ENCODE measurements around the gene CHRNA4.

Gene CHRNA4

DNA sequence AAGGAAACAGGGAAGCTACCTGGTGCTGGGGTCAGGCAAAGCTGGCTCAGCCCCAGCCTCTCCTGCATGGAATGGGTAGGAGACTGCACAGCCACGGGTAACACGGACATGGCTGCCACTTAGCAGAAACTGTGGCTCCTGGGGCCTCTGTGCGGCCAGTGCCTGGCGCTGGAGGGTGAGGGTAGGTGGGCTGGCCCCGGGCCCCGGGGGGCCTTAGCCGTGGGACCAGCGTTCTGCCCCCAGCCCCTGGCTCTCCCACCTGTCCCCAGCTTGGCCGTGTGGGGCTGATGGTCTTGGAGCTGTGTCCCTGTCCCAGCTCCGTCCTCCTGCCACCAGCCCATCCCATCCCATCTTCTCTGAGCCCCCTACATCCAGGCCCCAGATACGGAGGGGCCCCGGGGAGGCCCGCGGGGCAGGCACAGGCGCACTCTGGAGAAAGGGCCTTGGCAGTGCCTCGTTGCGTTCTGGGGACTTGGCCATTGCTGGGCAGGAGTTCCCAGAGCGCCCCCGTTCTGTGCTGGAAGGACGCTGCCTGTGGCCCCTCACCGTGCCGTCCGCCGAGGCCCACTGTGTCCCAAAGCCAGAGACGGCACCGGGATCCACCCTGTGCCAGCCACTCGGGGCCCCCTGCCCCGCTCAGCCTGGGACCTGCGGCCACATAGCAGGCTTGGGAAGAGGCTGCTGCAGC, 12.2 kb downstream of the CHRNA4 start:
- Histone ChIP-seq H3K4me3 (ENCODE audit: low read depth in 1 of 2, low read length in 2 of 2) (no peak overlapping the region), H3K27me3 (ENCODE audit: insufficient read depth, low read length, poor library complexity) (no peaks in the 10 kb centered on the region), H3K79me2 (ENCODE audit: insufficient read depth, low read length) (no peaks in the 10 kb centered on the region), H2AFZ (ENCODE audit: low read depth, low read length) (no peak overlapping the region), H4K20me1 (ENCODE audit: insufficient read depth, low read length) (peaks cover 8% of the 10 kb centered on the region; the same call in 1 of the 2 replicates), H3K9me3 (ENCODE audit: insufficient read depth, low read length, severe bottlenecking) (peaks cover 3% of the 10 kb centered on the region), H3K4me1 (ENCODE audit: insufficient read depth, low read length) (no peaks in the 10 kb centered on the region), H3K9ac (ENCODE audit: low read depth, low read length) (no peak overlapping the region), H3K4me2 (ENCODE audit: insufficient read depth, low read length) (no peak overlapping the region), H3K27ac (ENCODE audit: low read length) (no peak overlapping the region), H3K36me3 (ENCODE audit: insufficient read depth, low read length) (no peaks in the 10 kb centered on the region)
- TF ChIP-seq, protein P1, sequence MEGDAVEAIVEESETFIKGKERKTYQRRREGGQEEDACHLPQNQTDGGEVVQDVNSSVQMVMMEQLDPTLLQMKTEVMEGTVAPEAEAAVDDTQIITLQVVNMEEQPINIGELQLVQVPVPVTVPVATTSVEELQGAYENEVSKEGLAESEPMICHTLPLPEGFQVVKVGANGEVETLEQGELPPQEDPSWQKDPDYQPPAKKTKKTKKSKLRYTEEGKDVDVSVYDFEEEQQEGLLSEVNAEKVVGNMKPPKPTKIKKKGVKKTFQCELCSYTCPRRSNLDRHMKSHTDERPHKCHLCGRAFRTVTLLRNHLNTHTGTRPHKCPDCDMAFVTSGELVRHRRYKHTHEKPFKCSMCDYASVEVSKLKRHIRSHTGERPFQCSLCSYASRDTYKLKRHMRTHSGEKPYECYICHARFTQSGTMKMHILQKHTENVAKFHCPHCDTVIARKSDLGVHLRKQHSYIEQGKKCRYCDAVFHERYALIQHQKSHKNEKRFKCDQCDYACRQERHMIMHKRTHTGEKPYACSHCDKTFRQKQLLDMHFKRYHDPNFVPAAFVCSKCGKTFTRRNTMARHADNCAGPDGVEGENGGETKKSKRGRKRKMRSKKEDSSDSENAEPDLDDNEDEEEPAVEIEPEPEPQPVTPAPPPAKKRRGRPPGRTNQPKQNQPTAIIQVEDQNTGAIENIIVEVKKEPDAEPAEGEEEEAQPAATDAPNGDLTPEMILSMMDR (IDR thresholded peaks at IDR 0.05; ENCODE audit: borderline replicate concordance, extremely low read depth, low read length, poor library complexity, severe bottlenecking), result no peak
- TF ChIP-seq EZH2 (IDR thresholded peaks at IDR 0.05; ENCODE audit: borderline replicate concordance, low read depth, low read length, severe bottlenecking), result no peak
- DNase-seq (no peak), ATAC-seq (ENCODE audit: insufficient read depth, low read depth) (no peak)

DNA sequence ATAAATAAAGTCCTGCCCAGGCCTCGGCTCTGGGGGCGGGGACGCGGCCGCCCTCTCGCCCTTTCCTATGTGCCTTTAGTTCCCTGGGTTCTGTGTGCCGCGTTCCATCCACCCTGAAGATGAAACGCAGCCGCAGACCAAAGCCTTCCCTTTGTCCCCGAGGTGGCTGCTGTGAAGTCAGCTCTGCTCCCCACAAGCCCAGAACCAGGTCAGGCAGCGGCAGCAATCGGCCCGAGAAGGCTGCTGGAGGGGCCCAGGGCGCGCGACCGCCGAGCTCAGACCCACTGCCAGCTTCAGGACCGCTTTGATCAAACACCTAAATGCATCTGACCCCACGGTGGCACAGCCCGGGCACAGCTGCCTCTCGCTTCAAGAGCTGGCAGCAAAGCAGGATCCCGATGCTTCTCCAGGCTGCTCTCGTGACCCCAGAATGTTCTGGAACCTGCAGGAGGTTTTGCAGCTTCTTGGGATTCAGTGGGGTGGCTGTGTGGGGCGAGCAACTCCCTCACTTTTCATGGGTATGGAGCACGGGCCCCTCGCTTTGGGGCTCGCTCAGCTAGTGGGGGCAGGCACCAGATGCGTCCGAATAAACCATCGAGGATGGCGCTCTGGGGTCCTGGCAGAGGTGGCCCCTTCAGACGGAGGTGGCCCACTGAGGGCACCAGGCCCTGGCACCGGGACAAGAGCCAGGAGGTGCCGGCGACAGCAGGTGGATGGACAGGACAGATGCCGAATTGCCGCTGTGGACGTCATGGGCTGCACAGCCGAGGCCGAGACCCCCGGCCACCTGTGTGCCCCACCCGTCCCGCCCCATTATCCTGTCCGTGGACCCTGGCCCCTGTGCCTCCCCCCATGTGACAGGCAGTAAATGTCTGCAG, 13.0 kb downstream of the CHRNA4 start:
- H3K9me3 ChIP-seq (ENCODE audit: insufficient read depth, low read length, severe bottlenecking), result peaks cover 3% of the 10 kb centered on the region
- H3K9ac ChIP-seq (ENCODE audit: low read depth, low read length), result no peak overlapping the region
- no peaks in the 10 kb centered on the region for H3K36me3 ChIP-seq (ENCODE audit: insufficient read depth, low read length)
- no peaks in the 10 kb centered on the region for H3K4me1 ChIP-seq (ENCODE audit: insufficient read depth, low read length)
- no peak for DNase-seq
- no peak for ATAC-seq (ENCODE audit: insufficient read depth, low read depth)
- peaks cover 8% of the 10 kb centered on the region; the same call in 1 of the 2 replicates for H4K20me1 ChIP-seq (ENCODE audit: insufficient read depth, low read length)
- H2AFZ ChIP-seq (ENCODE audit: low read depth, low read length), result no peak overlapping the region
- no peaks in the 10 kb centered on the region for H3K27me3 ChIP-seq (ENCODE audit: insufficient read depth, low read length, poor library complexity)
- TF ChIP-seq, protein P1 (IDR thresholded peaks at IDR 0.05; ENCODE audit: borderline replicate concordance, extremely low read depth, low read length, poor library complexity, severe bottlenecking), result no peak
- no peak for TF ChIP-seq EZH2 (IDR thresholded peaks at IDR 0.05; ENCODE audit: borderline replicate concordance, low read depth, low read length, severe bottlenecking)
- H3K4me2 ChIP-seq (ENCODE audit: insufficient read depth, low read length), result no peak overlapping the region
- H3K27ac ChIP-seq (ENCODE audit: low read length), result no peak overlapping the region
- no peak overlapping the region for H3K4me3 ChIP-seq (ENCODE audit: low read depth in 1 of 2, low read length in 2 of 2)
- no peaks in the 10 kb centered on the region for H3K79me2 ChIP-seq (ENCODE audit: insufficient read depth, low read length)

DNA sequence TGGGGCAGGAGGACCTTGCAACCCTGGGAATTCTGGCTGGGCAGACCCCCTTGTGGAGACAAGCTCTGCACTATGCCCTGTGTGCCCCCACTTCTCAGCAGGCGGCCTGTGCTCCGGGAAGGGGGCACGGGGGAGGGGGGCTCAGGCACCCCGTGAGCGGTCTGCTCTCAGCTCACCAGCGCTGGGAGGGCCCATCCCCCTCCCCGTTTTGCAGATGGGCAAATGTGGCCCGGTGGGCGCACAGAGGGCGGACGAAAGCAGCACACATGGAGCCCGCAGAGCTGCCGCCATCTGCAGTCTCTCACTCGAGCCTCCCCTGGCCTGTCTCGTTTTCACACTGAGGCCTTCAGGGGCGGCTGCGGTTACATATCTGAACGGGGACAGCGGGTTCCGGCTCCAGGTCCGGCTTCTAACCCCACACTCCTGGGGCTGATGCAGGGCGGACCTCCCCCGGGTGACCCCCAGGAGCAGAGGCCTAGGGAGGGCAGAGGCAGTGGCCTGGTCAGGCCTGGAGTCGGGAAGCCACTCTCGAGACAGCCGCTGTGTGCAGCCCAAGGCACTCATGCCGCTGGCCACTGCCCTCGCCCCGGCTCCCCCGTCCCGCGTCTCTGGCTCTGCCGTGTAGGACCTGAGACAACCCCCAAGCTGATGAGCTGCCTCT, 13.9 kb downstream of the CHRNA4 start:
- H2AFZ ChIP-seq (ENCODE audit: low read depth, low read length), result no peak overlapping the region
- H3K27ac ChIP-seq (ENCODE audit: low read length), result no peak overlapping the region
- no peaks in the 10 kb centered on the region for H3K79me2 ChIP-seq (ENCODE audit: insufficient read depth, low read length)
- peaks cover 3% of the 10 kb centered on the region for H3K9me3 ChIP-seq (ENCODE audit: insufficient read depth, low read length, severe bottlenecking)
- H3K9ac ChIP-seq (ENCODE audit: low read depth, low read length), result no peak overlapping the region
- TF ChIP-seq EZH2 (IDR thresholded peaks at IDR 0.05; ENCODE audit: borderline replicate concordance, low read depth, low read length, severe bottlenecking), result no peak
- TF ChIP-seq, protein P1 (IDR thresholded peaks at IDR 0.05; ENCODE audit: borderline replicate concordance, extremely low read depth, low read length, poor library complexity, severe bottlenecking), result no peak
- H3K36me3 ChIP-seq (ENCODE audit: insufficient read depth, low read length), result no peaks in the 10 kb centered on the region
- DNase-seq (no peak), ATAC-seq (ENCODE audit: insufficient read depth, low read depth) (no peak)
- H3K4me1 ChIP-seq (ENCODE audit: insufficient read depth, low read length), result no peaks in the 10 kb centered on the region
- no peaks in the 10 kb centered on the region for H3K27me3 ChIP-seq (ENCODE audit: insufficient read depth, low read length, poor library complexity)
- no peak overlapping the region for H3K4me2 ChIP-seq (ENCODE audit: insufficient read depth, low read length)
- no peak overlapping the region for H3K4me3 ChIP-seq (ENCODE audit: low read depth in 1 of 2, low read length in 2 of 2)
- H4K20me1 ChIP-seq (ENCODE audit: insufficient read depth, low read length), result peaks cover 8% of the 10 kb centered on the region; the same call in 1 of the 2 replicates
